ENCODE data around the gene SCGB3A2. TPM values are rescaled to one million over a fixed set of nuclear protein-coding genes. Genes with fewer than 3 reads are reported as not detected.

The SCGB3A2 gene
- total RNA-seq, 2 experiments from 2014 or later, result not detected

DNA sequence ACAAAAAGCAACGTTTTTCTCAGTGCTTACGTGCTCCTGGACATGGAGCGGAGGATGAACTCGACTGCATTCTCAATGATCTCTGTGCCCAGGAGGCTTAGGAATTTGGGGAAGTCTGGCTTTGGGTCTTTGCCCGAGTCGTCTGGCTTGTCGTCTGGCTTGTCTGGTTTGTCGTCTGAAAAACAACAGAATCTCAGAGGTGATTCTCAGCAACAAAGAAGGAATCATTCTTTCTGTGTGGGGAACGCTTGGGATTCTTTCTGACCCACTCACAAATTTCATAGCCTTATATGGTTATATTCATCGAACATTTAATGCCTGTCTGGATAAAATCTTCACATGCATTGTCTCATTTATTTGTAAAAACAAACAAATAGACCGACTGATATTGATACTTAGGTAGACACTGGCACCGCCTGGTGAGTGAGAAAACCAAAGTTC lies 23.1 kb downstream of the SCGB3A2 start:
- no peak overlapping the region for H3K4me3 Mint-ChIP-seq
- CTCF ChIA-PET, result interaction anchor here (1.1 kb wide), 1 partner anchor 13 kb away, joined by 4 read pairs; no protein-coding TSS in a partner anchor
- no peak for ATAC-seq
- DNase-seq, result no peak
- no peaks in the 10 kb centered on the region for H3K36me3 Mint-ChIP-seq
- peaks cover 2% of the 10 kb centered on the region for H3K27me3 Mint-ChIP-seq
- H3K4me1 Mint-ChIP-seq, result no peaks in the 10 kb centered on the region
- no peaks in the 10 kb centered on the region for H3K9me3 Mint-ChIP-seq (ENCODE audit: low read depth)
- H3K27ac Mint-ChIP-seq, result no peak overlapping the region

DNA sequence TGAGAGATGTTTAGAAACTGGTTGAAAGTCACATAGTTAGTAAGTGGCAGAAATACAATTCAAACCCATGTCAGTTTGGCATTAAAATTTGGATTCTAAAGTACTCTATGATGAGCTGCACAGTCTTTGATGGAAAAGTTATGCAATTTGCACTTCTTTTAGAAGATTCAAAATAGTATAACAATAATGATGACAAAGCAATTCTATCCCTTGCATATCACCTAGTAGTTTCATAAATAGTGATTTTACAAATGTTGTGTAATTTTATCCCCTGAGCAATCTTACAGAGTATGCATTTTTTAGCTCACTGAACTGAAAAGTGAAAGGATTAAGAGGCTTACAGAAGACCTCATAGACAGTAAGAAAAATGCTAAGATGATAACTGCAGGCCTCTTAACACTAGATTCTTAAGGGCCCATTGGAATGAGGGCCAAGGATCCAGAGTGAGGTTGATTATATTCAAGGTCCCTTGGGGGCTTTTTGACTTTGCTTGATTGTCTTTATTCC lies 24.2 kb downstream of the SCGB3A2 start:
- Mint-ChIP-seq H3K9me3 (ENCODE audit: low read depth) (no peaks in the 10 kb centered on the region), H3K4me1 (no peaks in the 10 kb centered on the region), H3K27ac (no peak overlapping the region), H3K4me3 (no peak overlapping the region), H3K27me3 (no peaks in the 10 kb centered on the region), H3K36me3 (no peaks in the 10 kb centered on the region)
- CTCF ChIA-PET, result interaction anchor here (1.1 kb wide), 1 partner anchor 12 kb away, joined by 4 read pairs; no protein-coding TSS in a partner anchor
- no peak for DNase-seq
- ATAC-seq, result no peak

DNA sequence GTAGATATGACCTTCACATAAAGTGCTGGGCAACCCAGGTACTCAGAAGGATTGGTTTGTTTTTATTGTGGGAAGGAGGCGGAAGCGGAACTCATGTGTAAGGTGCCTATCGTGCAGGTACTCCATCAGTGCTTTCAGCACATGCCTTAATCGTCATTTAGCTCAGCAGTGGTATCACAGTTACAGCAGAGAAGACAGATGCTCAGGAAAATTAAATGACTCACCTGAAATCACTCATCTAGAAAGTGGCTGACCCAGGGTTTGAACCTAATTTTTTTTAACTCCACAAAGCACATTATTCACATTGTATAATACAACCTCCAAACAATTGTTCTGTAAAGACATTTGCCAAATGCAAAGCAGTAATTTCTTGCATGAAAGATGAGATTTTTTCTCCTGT lies 25.6 kb downstream of the SCGB3A2 start:
- Mint-ChIP-seq H3K27ac (no peak overlapping the region), H3K36me3 (no peaks in the 10 kb centered on the region), H3K4me1 (no peaks in the 10 kb centered on the region), H3K27me3 (no peaks in the 10 kb centered on the region), H3K4me3 (no peak overlapping the region), H3K9me3 (ENCODE audit: low read depth) (no peaks in the 10 kb centered on the region)
- CTCF ChIA-PET, result no interaction called here
- ATAC-seq (no peak), DNase-seq (no peak)

DNA sequence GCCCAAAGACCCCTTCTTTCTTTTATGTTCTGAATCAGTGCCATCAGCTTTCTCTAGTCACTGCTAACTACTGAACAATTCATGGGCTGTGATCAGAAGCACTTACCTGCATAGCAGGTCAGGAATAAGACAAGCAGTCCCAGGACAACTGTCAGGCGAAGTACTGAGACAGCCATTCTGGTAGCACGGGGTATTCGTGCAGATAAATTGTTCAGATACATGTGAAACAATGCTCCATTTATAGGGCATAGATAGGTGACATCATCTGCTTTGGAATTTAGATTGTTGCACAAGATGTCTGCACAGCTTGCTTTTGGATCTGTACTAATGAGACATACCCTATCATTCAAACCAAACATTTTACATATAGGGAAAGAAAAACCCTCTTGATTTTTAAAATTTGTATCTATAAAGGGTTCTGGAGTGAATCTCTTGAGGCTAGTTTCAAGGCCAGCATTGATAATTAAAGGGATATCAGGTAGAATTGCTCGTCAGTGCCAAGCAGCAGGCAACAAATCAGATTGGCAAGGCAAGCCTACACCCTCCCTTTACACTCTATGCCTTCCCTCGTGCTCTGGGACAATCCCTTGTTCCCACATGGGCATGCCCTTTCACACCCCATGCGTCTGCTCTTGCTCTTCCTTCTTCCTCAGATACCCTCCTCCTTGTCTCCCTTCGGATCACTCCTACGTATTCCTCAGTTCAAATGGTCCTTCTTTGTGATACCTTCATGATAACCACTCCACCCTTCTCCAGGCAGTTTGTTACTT lies 28.0 kb downstream of the SCGB3A2 start, which contains the start of gene C5orf46:
Gene C5orf46, minus strand, starts transcription at position 213 of the 770 bp plus-strand sequence. Its CDS starts 37 bp downstream, at position 176.
- H3K27me3 Mint-ChIP-seq, result no peaks in the 10 kb centered on the region
- H3K36me3 Mint-ChIP-seq, result no peaks in the 10 kb centered on the region
- no peak within 1 kb of the TSS for H3K4me3 Mint-ChIP-seq
- H3K27ac Mint-ChIP-seq, result no peak within 1 kb of the TSS
- CTCF ChIA-PET, result no interaction called here
- no peak for ATAC-seq
- no peak for DNase-seq
- no peaks in the 10 kb centered on the region for H3K4me1 Mint-ChIP-seq
- no peaks in the 10 kb centered on the region for H3K9me3 Mint-ChIP-seq (ENCODE audit: low read depth)

DNA sequence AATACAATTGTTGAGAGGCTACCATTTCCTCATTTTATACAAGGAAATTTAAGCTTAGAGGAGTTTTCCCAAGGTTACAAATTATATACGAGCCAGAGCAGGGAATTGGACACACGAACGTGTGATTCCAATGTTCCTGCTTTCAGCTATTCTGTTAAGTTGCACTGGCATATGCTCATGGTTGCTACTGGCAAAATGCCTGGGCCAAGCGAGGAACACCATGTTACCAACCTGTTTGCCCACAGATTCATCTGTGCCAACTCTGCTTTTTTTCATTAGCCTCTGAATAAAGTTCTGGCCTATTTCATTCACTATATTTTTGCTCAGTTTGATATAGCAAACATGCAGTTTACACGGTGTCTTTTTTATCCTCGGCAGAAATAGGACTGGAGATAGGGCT lies 32.9 kb downstream of the SCGB3A2 start:
- no peaks in the 10 kb centered on the region for H3K9me3 Mint-ChIP-seq (ENCODE audit: low read depth)
- DNase-seq (no peak), ATAC-seq (no peak)
- CTCF ChIA-PET, result no interaction called here
- H3K4me1 Mint-ChIP-seq, result no peaks in the 10 kb centered on the region
- H3K27ac Mint-ChIP-seq, result no peak overlapping the region
- H3K36me3 Mint-ChIP-seq, result no peaks in the 10 kb centered on the region
- H3K27me3 Mint-ChIP-seq, result peaks cover 3% of the 10 kb centered on the region
- no peak overlapping the region for H3K4me3 Mint-ChIP-seq

DNA sequence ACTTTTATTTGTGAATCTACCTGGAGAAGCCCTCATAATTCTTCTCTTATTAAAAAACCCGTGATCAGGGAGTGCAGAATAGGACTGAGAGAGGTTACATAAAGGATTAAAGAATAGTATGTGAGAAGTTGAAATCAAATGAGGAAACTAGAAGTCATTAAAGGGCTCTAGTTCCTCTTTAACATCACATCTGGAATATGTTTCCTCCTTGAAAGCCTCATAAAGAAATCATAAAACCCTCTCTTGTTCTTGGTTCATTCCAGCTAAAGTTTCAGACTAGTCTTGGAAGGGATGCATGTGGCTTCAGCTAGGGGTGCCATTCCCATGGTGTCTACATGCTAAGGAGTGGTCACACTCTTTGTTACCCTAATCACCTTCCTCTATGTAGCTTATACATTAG lies 33.5 kb downstream of the SCGB3A2 start:
- Mint-ChIP-seq H3K9me3 (ENCODE audit: low read depth) (no peaks in the 10 kb centered on the region), H3K36me3 (no peaks in the 10 kb centered on the region), H3K27ac (no peak overlapping the region), H3K4me1 (no peaks in the 10 kb centered on the region), H3K27me3 (peaks cover 3% of the 10 kb centered on the region), H3K4me3 (no peak overlapping the region)
- ATAC-seq (no peak), DNase-seq (no peak)
- CTCF ChIA-PET, result no interaction called here

DNA sequence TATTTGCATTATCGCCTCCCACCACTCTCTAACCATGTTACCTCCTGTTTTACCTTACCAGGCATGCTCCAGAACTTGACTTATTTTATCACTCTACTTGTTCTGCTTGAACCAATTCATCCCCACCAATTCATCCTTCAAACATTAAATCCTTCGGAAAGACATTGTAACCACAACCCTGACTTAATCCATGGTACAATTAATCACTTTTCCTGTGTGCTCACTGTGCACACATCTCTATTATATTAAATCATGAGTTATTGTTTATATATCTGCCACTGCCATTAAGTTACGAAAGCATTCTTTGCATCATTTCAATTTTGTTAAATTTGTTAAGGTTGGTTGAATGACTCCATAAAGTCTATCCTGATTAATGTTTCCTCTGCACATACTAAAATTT lies 35.3 kb downstream of the SCGB3A2 start:
- CTCF ChIA-PET, result no interaction called here
- Mint-ChIP-seq H3K36me3 (no peaks in the 10 kb centered on the region), H3K4me3 (no peak overlapping the region), H3K27ac (no peak overlapping the region), H3K4me1 (no peaks in the 10 kb centered on the region), H3K9me3 (ENCODE audit: low read depth) (no peaks in the 10 kb centered on the region), H3K27me3 (peaks cover 3% of the 10 kb centered on the region)
- DNase-seq (no peak), ATAC-seq (no peak)

DNA sequence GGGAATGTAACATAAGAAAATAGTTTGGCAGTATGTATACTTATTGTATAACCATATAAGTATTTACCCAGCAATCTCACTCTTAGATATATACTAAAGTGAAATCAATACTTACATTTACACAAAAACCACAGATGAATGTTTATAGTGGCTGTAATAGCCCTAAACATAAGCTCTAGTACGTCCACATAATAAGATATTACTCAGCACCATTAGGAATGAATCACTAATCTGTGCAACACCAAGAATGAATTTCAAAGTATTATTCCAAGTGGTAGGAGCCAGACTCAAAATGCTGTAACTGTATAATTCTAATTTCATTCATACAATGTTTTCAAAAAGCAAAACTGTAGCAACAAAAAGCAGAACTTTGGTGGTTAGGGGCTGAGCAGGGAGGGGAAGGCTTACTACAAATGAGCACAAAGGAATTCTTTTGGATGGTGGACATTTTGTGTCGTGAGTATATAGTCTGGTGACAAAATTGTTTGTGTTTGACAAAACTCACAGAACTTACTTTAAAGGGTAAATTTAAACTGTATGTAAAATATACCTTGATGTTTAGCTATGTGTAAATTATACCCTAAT lies 39.7 kb downstream of the SCGB3A2 start:
- H3K9me3 Mint-ChIP-seq (ENCODE audit: low read depth), result no peaks in the 10 kb centered on the region

DNA sequence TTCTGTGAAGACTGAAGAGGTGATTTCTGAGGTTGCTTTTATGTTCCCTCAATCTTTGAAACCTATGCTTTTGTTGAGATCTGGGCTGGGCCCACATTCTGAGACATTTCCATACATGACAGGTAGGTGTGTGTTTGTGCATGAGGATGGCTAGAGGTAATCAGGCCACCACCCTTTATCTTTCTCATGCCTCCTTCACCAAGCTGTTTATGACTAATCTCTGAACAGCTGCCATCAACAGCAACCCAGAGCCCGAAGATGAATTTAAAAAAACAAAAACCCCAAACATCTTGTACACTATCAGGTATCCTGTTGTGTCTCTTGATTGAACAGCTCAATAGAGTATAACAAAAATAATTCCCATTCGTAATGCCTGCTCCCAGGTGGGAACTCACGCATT lies 40.4 kb downstream of the SCGB3A2 start:
- ATAC-seq (no peak), DNase-seq (no peak)
- no peaks in the 10 kb centered on the region for H3K36me3 Mint-ChIP-seq
- H3K27me3 Mint-ChIP-seq, result peaks cover 3% of the 10 kb centered on the region
- no peaks in the 10 kb centered on the region for H3K4me1 Mint-ChIP-seq
- no peak overlapping the region for H3K4me3 Mint-ChIP-seq
- H3K9me3 Mint-ChIP-seq (ENCODE audit: low read depth), result no peaks in the 10 kb centered on the region
- H3K27ac Mint-ChIP-seq, result no peak overlapping the region
- CTCF ChIA-PET, result no interaction called here

More for the DNA sequence above, 39.7 kb downstream of the SCGB3A2 start:
- Mint-ChIP-seq H3K4me3 (no peak overlapping the region), H3K27ac (no peak overlapping the region), H3K4me1 (no peaks in the 10 kb centered on the region), H3K27me3 (peaks cover 3% of the 10 kb centered on the region), H3K36me3 (no peaks in the 10 kb centered on the region)
- ATAC-seq (no peak), DNase-seq (no peak)
- CTCF ChIA-PET, result no interaction called here

DNA sequence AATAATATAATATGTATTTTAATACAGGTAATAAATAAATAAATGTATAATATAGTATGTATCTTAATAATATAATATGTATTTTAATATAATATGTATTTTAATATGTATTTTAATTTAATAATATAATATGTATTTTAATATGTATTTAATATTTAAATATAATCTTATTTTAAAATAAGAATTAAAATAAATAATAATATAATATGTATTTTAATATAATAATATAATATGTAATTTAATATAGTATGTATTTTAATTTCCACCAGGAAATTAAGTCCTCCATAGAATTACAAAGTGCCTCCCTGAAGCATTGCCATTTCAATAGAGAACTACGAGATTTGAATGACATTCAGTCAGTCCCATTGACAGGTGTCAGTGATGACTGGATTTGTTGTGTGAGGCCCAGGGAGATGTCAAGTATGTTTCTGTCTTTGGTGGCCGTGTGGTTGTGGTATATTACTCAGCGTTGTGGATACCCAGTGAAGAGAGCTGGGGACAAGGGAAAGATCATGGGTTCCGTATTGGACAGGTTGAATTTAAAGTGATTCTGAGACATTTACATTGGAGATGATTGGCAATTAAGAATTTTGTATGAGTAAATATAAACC lies 42.0 kb downstream of the SCGB3A2 start:
- ATAC-seq, result no peak
- Mint-ChIP-seq H3K27ac (no peak overlapping the region), H3K27me3 (peaks cover 3% of the 10 kb centered on the region), H3K36me3 (no peaks in the 10 kb centered on the region), H3K9me3 (ENCODE audit: low read depth) (no peaks in the 10 kb centered on the region), H3K4me1 (no peaks in the 10 kb centered on the region), H3K4me3 (no peak overlapping the region)
- CTCF ChIA-PET, result no interaction called here
- DNase-seq, result no peak

DNA sequence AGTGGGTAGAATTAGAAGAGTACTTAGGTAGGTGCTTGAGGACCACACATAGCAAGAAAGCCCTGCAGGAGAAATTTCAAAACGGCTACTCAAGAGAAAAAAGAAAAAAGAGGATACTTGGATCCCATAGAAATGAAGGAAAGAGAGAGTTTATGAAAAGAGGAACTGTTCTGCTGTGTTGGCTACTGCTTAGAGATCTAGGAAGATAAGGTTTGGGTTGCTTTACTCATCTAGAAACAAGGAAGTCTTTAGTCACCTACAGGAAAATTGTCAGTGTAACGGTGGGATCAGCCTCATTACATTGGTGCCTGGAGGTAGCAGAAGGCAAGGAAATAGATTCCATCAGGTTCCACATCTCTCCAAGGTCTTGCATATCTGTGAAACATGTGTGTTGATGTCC lies 42.6 kb downstream of the SCGB3A2 start:
- no peak overlapping the region for H3K27ac Mint-ChIP-seq
- CTCF ChIA-PET, result no interaction called here
- H3K27me3 Mint-ChIP-seq, result no peaks in the 10 kb centered on the region
- DNase-seq (no peak), ATAC-seq (no peak)
- no peak overlapping the region for H3K4me3 Mint-ChIP-seq
- no peaks in the 10 kb centered on the region for H3K4me1 Mint-ChIP-seq
- no peaks in the 10 kb centered on the region for H3K9me3 Mint-ChIP-seq (ENCODE audit: low read depth)
- H3K36me3 Mint-ChIP-seq, result no peaks in the 10 kb centered on the region

DNA sequence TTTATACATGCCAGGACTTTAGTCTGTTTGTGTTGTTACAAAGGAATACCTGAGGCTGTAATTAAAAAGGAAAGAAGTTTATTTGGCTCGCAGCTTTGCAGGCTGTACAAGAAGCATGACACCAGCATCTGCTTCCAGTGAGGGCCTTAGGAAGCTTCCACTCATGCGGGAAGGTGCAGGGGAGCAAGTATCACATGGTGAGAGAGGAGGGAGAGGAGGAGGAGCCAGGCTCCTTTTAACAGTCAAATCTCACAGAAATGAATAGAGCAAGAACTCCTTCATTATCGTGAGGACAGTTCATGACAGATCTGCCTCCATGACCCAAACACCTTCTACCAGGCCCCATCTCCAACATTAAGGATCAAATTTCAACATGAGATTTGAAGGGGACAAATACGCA lies 46.5 kb downstream of the SCGB3A2 start:
- Mint-ChIP-seq H3K27me3 (no peaks in the 10 kb centered on the region), H3K4me1 (no peaks in the 10 kb centered on the region), H3K27ac (no peak overlapping the region), H3K36me3 (no peaks in the 10 kb centered on the region), H3K9me3 (ENCODE audit: low read depth) (no peaks in the 10 kb centered on the region), H3K4me3 (no peak overlapping the region)
- CTCF ChIA-PET, result no interaction called here
- ATAC-seq, result no peak
- no peak for DNase-seq

DNA sequence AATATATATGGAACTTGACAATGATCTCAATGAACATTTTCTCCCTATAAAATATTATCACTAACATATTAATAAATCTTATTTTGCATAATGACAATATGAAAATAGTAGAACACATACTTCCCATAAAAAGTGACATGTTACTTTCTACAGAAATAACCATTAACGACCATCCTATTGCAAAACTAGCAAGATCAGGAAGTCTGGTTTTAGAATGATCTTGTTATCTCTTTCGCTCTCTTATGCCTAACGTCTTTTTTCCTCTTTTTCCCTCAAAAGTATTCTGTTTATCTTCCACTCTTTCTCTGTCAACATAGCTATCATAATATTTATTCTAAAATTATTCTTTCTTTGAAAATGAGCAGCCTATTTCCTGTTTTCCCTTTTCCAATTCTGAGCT lies 49.4 kb downstream of the SCGB3A2 start:
- CTCF ChIA-PET, result no interaction called here
- Mint-ChIP-seq H3K9me3 (ENCODE audit: low read depth) (no peaks in the 10 kb centered on the region), H3K27ac (no peak overlapping the region), H3K27me3 (no peaks in the 10 kb centered on the region), H3K36me3 (no peaks in the 10 kb centered on the region), H3K4me3 (no peak overlapping the region), H3K4me1 (no peaks in the 10 kb centered on the region)
- DNase-seq, result no peak
- no peak for ATAC-seq

DNA sequence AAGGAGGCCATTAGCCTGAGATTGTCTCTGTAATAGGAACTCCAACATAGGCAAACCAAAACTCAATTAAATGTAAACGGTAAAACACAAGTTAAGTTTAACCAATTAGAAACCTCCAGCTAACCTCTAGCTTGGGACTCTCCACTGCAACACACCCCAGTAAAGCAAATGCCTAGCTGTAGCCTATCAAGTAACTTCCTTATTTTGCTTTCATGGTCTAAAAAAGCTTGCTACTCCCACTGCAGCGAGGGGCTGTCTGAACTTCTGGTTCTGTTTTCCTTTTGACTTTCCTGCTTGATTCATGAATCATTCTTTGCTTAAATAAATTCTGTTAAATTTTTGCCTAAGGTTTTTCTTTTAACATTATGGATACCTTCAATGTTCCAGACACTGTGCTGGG lies 52.3 kb downstream of the SCGB3A2 start:
- Mint-ChIP-seq H3K27ac (no peak overlapping the region), H3K4me1 (no peaks in the 10 kb centered on the region), H3K4me3 (no peak overlapping the region), H3K27me3 (peaks cover 4% of the 10 kb centered on the region), H3K9me3 (ENCODE audit: low read depth) (no peaks in the 10 kb centered on the region), H3K36me3 (no peaks in the 10 kb centered on the region)
- CTCF ChIA-PET, result no interaction called here
- ATAC-seq (no peak), DNase-seq (no peak)

All from activated CD8-positive, alpha-beta memory T cell treated with anti-CD3 and anti-CD28 coated beads, Interleukin-2, amount 10 ng/mL, durations not matched to agents 7 days and 5 days (primary cell).